Measurements from ENCODE around the gene LETMD1.

DNA sequence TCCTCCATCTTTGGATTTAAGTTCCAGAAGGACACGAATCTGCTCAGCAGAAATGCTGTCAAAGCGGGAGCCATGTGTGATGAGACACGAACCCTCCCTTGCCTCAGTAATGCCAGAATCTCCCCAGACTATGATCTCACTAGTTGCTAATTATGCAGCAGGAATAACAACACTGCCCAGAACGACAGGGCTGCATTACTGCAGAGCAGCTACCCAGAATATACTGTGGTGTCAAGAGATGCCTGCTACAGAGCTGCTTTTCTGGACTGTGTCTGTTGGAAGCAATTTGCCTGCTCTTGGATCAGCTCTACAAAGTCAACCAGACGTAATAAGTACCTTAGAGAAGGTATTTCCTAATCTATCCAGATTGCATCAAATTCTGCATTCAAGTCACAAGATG lies 29.8 kb downstream of the LETMD1 start:
- TF ChIP-seq, protein P1, sequence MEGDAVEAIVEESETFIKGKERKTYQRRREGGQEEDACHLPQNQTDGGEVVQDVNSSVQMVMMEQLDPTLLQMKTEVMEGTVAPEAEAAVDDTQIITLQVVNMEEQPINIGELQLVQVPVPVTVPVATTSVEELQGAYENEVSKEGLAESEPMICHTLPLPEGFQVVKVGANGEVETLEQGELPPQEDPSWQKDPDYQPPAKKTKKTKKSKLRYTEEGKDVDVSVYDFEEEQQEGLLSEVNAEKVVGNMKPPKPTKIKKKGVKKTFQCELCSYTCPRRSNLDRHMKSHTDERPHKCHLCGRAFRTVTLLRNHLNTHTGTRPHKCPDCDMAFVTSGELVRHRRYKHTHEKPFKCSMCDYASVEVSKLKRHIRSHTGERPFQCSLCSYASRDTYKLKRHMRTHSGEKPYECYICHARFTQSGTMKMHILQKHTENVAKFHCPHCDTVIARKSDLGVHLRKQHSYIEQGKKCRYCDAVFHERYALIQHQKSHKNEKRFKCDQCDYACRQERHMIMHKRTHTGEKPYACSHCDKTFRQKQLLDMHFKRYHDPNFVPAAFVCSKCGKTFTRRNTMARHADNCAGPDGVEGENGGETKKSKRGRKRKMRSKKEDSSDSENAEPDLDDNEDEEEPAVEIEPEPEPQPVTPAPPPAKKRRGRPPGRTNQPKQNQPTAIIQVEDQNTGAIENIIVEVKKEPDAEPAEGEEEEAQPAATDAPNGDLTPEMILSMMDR (IDR thresholded peaks at IDR 0.05; ENCODE audit: extremely low read depth in 1 of 2, insufficient read depth in 1 of 2, low read depth in 1 of 2, low read length in 2 of 2), result no peak
- TF ChIP-seq POLR2AphosphoS5 (IDR thresholded peaks at IDR 0.05; ENCODE audit: insufficient read depth, low read depth, low read length), result no peak

Data from endothelial cell of umbilical vein (primary cell).